OCI-LY1 (cell line): Measurements from ENCODE around the gene TANGO6.

Experiments used
- H2AFZ ChIP-seq: fragments of 200-600 bp; sonication (generic), shearing (Covaris generic); 2 replicates; pipeline ENCODE4 v1.6.0; 2014; ENCODE audit warnings: antibody characterized with exemption, mild to moderate bottlenecking, low read length
- H3F3A ChIP-seq: fragments of 200-600 bp; sonication (generic), shearing (Covaris generic); 2 replicates; pipeline ENCODE4 v1.6.0; 2014; ENCODE audit warnings: mild to moderate bottlenecking, antibody characterized with exemption, low read length, moderate library complexity; ENCODE audit not compliant: insufficient read depth
- H3K27ac ChIP-seq: fragments of 200-600 bp; sonication (generic); 2 replicates; pipeline ENCODE4 v1.5.1; 2014; ENCODE audit warnings: low read length, mixed run types, mild to moderate bottlenecking, low read depth; ENCODE audit not compliant: poor library complexity, severe bottlenecking
- H3K27me3 ChIP-seq: fragments of 200-600 bp; sonication (generic); 2 replicates; pipeline ENCODE4 v1.6.0; 2014; ENCODE audit warnings: antibody characterized with exemption, mild to moderate bottlenecking, low read length, moderate library complexity; ENCODE audit not compliant: insufficient read depth
- H3K36me3 ChIP-seq: fragments of 200-600 bp; sonication (generic); 2 replicates; pipeline ENCODE4 v1.6.1; 2014; ENCODE audit warnings: mild to moderate bottlenecking, antibody characterized with exemption, low read length, moderate library complexity, mixed read lengths; ENCODE audit not compliant: insufficient read depth
- H3K4me1 ChIP-seq: fragments of 200-600 bp; sonication (generic); 2 replicates; pipeline ENCODE4 v1.5.1; 2014; ENCODE audit warnings: mild to moderate bottlenecking, low read length, moderate library complexity; ENCODE audit not compliant: insufficient read depth, severe bottlenecking
- H3K4me2 ChIP-seq: fragments of 200-600 bp; sonication (generic), shearing (Covaris generic); 2 replicates; pipeline ENCODE4 v1.6.1; 2014; ENCODE audit warnings: low read length
- H3K4me3 ChIP-seq: fragments of 200-600 bp; sonication (generic); 2 replicates; pipeline ENCODE4 v1.5.1; 2014; ENCODE audit warnings: low read length, low read depth, mild to moderate bottlenecking, mixed read lengths; ENCODE audit not compliant: poor library complexity, severe bottlenecking
- H3K79me2 ChIP-seq: fragments of 200-600 bp; shearing (Covaris generic); 2 replicates; pipeline ENCODE4 v1.6.1; 2016; ENCODE audit warnings: mixed run types, low read length, mixed read lengths; ENCODE audit not compliant: insufficient read depth
- H3K9ac ChIP-seq: fragments of 200-600 bp; sonication (generic), shearing (Covaris generic); 2 replicates; pipeline ENCODE4 v1.6.1; 2014; ENCODE audit warnings: mild to moderate bottlenecking, low read length, mixed read lengths
- H3K9me2 ChIP-seq: fragments of 200-600 bp; sonication (generic), shearing (Covaris generic); 2 replicates; pipeline ENCODE4 v1.6.1; 2014; ENCODE audit warnings: low read depth, mild to moderate bottlenecking, low read length, mixed read lengths
- H3K9me3 ChIP-seq: fragments of 200-600 bp; shearing (Covaris generic); 2 replicates; pipeline ENCODE4 v1.6.1; 2014; ENCODE audit warnings: low read length, mixed read lengths
- H4K20me1 ChIP-seq: fragments of 200-600 bp; sonication (generic), shearing (Covaris generic); 2 replicates; pipeline ENCODE4 v1.6.0; 2016; ENCODE audit warnings: mild to moderate bottlenecking, low read length; ENCODE audit not compliant: insufficient read depth
- EZH2 ChIP-seq: fragments of 200-600 bp; sonication (generic), shearing (Covaris generic); IDR thresholded peaks from 2 replicates; pipeline ENCODE4 v1.8.0; 2017; ENCODE audit warnings: borderline replicate concordance, mixed run types, mild to moderate bottlenecking, antibody characterized with exemption, low read length, moderate library complexity, mixed read lengths
- TF ChIP-seq, protein P1 (sequence below): fragments of 200-600 bp; sonication (generic), shearing (Covaris generic); IDR thresholded peaks from 2 replicates; pipeline ENCODE4 v1.5.1; 2017; ENCODE audit warnings: mild to moderate bottlenecking, antibody characterized with exemption, low read length, moderate library complexity, mixed read lengths

Gene TANGO6

DNA sequence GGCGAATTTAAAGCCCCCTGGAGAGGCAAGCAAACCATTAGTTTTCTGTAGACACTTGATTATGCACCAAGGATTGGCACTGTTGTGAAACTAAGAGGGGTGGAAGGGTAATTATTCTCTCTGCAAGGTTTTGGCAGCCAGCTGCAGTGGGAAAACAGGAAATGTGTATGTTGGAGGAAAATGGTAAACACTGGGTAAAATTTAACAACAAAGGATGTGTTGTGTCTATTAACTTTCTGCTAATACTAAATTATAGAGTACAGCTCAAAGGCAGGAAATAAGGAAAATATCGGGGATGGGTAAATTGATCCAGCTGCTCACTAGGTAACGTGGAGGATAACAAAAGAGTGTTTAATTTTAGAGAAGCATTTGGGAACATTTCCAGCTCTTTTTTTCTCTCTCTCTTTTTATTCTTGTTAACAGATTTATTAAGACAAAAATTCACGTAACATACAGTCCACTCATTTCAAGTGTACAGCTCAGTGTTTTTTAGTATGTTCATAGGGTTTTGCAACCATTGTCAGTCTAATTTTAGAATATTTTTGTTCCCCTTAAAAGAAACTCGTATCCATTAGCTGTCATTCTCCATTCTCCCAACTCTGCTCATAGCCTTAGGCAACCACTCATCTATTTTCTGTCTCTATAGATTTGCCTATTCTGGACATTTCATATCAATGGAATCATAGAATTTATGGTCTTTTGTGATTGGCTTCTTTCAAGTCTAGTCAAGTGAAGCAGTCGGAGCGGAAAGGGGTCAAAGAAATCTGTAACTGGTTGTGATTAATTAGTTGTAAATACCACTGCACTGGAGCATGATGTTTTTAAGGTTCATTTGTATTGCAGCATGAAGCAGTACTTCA is 41.8 kb downstream of the TANGO6 start:
- Histone ChIP-seq H3K27me3 (no peaks in the 10 kb centered on the region), H3K9me2 (no peaks in the 10 kb centered on the region), H3K9ac (no peak overlapping the region), H3K4me3 (no peak overlapping the region), H3K27ac (no peak overlapping the region), H3K4me1 (no peaks in the 10 kb centered on the region), H3K79me2 (no peaks in the 10 kb centered on the region), H3K9me3 (no peaks in the 10 kb centered on the region), H3K4me2 (no peak overlapping the region), H4K20me1 (no peaks in the 10 kb centered on the region), H3K36me3 (peaks cover 19% of the 10 kb centered on the region), H3F3A (no peaks in the 10 kb centered on the region), H2AFZ (no peak overlapping the region)
- TF ChIP-seq, protein P1, sequence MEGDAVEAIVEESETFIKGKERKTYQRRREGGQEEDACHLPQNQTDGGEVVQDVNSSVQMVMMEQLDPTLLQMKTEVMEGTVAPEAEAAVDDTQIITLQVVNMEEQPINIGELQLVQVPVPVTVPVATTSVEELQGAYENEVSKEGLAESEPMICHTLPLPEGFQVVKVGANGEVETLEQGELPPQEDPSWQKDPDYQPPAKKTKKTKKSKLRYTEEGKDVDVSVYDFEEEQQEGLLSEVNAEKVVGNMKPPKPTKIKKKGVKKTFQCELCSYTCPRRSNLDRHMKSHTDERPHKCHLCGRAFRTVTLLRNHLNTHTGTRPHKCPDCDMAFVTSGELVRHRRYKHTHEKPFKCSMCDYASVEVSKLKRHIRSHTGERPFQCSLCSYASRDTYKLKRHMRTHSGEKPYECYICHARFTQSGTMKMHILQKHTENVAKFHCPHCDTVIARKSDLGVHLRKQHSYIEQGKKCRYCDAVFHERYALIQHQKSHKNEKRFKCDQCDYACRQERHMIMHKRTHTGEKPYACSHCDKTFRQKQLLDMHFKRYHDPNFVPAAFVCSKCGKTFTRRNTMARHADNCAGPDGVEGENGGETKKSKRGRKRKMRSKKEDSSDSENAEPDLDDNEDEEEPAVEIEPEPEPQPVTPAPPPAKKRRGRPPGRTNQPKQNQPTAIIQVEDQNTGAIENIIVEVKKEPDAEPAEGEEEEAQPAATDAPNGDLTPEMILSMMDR: no peak
- no peak for TF ChIP-seq EZH2

DNA sequence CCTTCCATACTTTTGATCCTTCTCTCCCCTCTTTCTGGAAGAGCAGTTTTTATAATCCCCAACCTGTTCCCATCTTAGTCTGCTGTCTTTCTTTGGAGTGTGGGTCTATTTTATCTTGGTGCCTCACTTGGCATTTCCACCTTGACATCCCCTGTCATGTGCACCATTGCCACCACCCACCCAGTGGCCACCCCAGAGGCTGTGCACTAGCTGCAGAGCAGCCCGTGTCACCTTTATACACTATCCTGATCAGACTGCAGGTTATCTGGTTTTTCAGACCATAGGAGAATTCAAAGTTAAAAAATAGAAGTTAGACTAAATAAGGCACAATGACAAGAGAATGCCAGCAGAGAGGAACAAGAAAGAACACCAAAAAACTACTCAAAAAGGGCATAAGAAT is 43.8 kb downstream of the TANGO6 start:
- no peak overlapping the region for H3K4me3 ChIP-seq
- H3K27ac ChIP-seq: no peak overlapping the region
- no peak overlapping the region for H3K9ac ChIP-seq
- peaks cover 9% of the 10 kb centered on the region for H3K36me3 ChIP-seq
- no peaks in the 10 kb centered on the region for H3K9me2 ChIP-seq
- no peaks in the 10 kb centered on the region for H3F3A ChIP-seq
- TF ChIP-seq, protein P1: no peak
- no peak for TF ChIP-seq EZH2
- H4K20me1 ChIP-seq: no peaks in the 10 kb centered on the region
- no peak overlapping the region for H3K4me2 ChIP-seq
- no peaks in the 10 kb centered on the region for H3K79me2 ChIP-seq
- no peaks in the 10 kb centered on the region for H3K27me3 ChIP-seq
- no peaks in the 10 kb centered on the region for H3K9me3 ChIP-seq
- H2AFZ ChIP-seq: no peak overlapping the region
- no peaks in the 10 kb centered on the region for H3K4me1 ChIP-seq

DNA sequence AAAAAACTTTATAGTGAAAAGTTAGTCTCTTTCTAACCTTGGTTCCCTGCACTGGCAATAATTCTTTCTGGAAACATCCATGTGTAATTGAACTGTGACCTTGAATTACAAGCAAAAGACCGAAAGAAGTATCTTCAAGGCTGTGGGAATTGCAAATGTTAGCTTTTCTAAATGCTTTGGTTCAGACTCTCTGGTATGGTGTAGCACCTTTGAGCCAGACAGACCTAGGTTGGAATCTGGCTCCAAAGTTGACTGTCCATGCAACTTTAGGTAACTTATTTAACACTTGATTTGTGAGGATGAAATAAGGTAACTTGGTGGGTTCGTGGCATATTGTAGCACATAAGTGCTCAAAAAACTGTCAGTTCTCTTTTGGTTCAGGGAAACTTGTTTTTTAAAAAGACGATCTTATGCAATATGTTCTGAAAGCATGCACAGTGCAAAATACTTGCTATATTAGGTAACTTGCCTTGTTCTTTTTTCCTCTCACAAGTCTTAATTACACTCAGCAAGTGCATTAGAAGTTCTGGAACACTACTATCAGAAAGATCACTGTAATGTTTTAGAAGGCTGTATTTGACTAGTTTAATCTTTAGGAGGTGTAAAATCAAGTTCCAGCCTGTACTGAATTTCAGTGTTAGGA is 46.3 kb downstream of the TANGO6 start:
- H3K27me3 ChIP-seq: no peaks in the 10 kb centered on the region
- H3K4me3 ChIP-seq: no peak overlapping the region
- H2AFZ ChIP-seq: no peak overlapping the region
- H3K4me1 ChIP-seq: no peaks in the 10 kb centered on the region
- no peak for TF ChIP-seq EZH2
- TF ChIP-seq, protein P1: no peak
- no peak overlapping the region for H3K27ac ChIP-seq
- no peaks in the 10 kb centered on the region for H4K20me1 ChIP-seq
- no peaks in the 10 kb centered on the region for H3K79me2 ChIP-seq
- no peak overlapping the region for H3K9ac ChIP-seq
- H3K36me3 ChIP-seq: no peaks in the 10 kb centered on the region
- H3K4me2 ChIP-seq: no peak overlapping the region
- H3K9me2 ChIP-seq: no peaks in the 10 kb centered on the region
- no peaks in the 10 kb centered on the region for H3K9me3 ChIP-seq
- H3F3A ChIP-seq: no peaks in the 10 kb centered on the region
